Heart left ventricle (tissue), 13 donors: Measurements from ENCODE around the gene PPFIBP1.

Source experiments
- POLR2A ChIP-seq, 2 donors: fragments of 450-650 bp; IDR thresholded peaks; one replicate each; pipeline ENCODE4 v1.6.1; 2017; ENCODE audit warnings: antibody characterized with exemption in 2 of 2, mild to moderate bottlenecking in 2 of 2, moderate library complexity in 2 of 2
- TF ChIP-seq, protein P1 (sequence below), 12 donors: fragments of 200-600 bp; sonication (generic) in 4 of 12; IDR thresholded peaks; one replicate each; pipeline versions ENCODE4 v1.5.0 to v1.8.0; 2018 to 2022; ENCODE audit warnings: antibody characterized with exemption in 12 of 12, mild to moderate bottlenecking in 5 of 12
- donor health status: ischemic (EF 13 %, LVEDD 7.1; RV severe dilation, severe dysfunction).
- donor health status: DM: no; HTN: yes; CAD: no.
- donor health status: DM: no; HTN: no; CAD: no.
- donor health status: ischemic (EF 25% LVEDD 6.9; RV normal size, moderate dysfunction).
- donor health status: ischemic (EF 25% LVEDD 5.7; RV mildly dilated, moderate dysfunction).
- donor health status: ischemic (EF 35%, LVEDD 5.7; RV mildly dilated, moderate dysfunction).
- donor health status: nonischemic (EF 11% LVEDD 7.7; RV severe dilation, severe dysfunction).
- donor health status: DM: yes; HTN: yes; CAD: no.
- donor health status: PGD.
- donor health status: ischemic (EF 29% LVEDD 5.4; RV normal size, mild dysfunction).
- donor health status: nonischemic (EF 23%, LVEDD 6.1; RV moderate dilation, normal function).

GRCh38 chr12:27667540-27667939 is 143.5 kb downstream of the PPFIBP1 start:
- TF ChIP-seq, protein P1, sequence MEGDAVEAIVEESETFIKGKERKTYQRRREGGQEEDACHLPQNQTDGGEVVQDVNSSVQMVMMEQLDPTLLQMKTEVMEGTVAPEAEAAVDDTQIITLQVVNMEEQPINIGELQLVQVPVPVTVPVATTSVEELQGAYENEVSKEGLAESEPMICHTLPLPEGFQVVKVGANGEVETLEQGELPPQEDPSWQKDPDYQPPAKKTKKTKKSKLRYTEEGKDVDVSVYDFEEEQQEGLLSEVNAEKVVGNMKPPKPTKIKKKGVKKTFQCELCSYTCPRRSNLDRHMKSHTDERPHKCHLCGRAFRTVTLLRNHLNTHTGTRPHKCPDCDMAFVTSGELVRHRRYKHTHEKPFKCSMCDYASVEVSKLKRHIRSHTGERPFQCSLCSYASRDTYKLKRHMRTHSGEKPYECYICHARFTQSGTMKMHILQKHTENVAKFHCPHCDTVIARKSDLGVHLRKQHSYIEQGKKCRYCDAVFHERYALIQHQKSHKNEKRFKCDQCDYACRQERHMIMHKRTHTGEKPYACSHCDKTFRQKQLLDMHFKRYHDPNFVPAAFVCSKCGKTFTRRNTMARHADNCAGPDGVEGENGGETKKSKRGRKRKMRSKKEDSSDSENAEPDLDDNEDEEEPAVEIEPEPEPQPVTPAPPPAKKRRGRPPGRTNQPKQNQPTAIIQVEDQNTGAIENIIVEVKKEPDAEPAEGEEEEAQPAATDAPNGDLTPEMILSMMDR (IDR thresholded peaks at IDR 0.05) = no peak
- no peak for TF ChIP-seq POLR2A (IDR thresholded peaks at IDR 0.05)
